ENCODE results near the gene TNFSF13. TPM values are rescaled to one million over a fixed set of nuclear protein-coding genes. Genes with fewer than 3 reads are reported as not detected.

Gene TNFSF13
- polyA plus RNA-seq, 2 of the 4 experiments (the other 2 are of a cell fraction): 0.61 to 1.0 TPM

DNA sequence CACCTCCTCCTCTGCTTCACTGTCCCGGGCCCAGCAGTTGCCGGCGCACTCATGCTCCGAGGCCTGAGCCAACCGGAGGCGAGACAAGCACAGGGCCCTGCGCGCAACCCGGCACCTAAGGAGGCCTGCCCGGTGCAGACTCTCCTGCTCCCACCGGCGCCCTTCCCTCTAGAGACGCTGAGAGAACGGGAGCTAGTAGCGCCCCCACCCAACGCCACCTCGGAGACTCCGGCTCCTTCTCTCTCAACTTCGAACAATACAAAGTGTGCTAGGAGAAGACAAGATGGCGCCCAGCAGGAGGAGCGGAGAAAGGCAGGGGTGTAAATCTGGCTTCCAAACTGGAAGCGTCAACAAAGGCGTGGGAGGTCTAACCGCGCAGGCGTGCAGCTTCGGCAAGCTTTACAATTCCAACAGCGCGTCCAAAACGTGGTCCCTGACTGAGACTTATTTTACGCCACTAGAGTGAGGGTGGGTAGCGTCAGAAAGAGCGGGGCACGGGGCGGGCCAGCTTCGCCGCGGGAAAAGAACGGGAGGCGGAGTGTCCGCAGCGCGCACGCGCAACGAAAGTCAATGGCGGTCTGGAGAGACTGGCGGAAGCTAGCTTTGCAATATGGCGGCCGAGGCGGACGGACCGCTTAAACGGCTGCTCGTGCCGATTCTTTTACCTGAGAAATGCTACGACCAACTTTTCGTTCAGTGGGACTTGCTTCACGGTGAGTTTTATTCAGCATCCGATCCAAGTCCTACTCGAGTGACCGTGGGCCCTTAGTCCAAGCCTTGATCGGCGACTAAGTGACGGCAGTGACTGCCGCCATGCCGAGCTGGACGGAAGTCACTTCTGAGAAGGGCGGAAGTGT lies 24.9 kb downstream of the TNFSF13 start, which contains the start of gene MPDU1:
MPDU1 (plus strand) TSS at position 600 of the 857 bp plus-strand sequence; CDS start at position 611, 11 bp downstream.
- Histone ChIP-seq H3K4me1 (peaks cover 50% of the 10 kb centered on the region), H3K9me3 (no peaks in the 10 kb centered on the region), H3K4me2 (peak within 1 kb of the TSS; percentile 84), H3K27ac (peak within 1 kb of the TSS; percentile 91 to 96), H3K4me3 (peak within 1 kb of the TSS; percentile 66)
- DNase-seq (ENCODE audit: low read depth in 1 of 2, low spot score in 1 of 2) (peak; percentile 89 to 97), FAIRE-seq (peak; percentile 67), ATAC-seq (peak; percentile 35 to 68)
- WGBS (ENCODE audit: missing lambda C conversion rate): 11% methylated on average over 59 of the region's 69 CpGs
- ChIA-PET POLR2A (interaction anchor here (0.6 to 5.0 kb wide), 21 partner anchors 10 to 274 kb away, joined by 3 to 97 read pairs (median 5); partner anchors contain the start of genes DNAH2, FXR2, NAA38 and SAT2), CTCF (interaction anchor here (0.9 to 12.1 kb wide), 12 partner anchors 8 to 267 kb away, joined by 3 to 184 read pairs (median 5); partner anchors contain the start of genes FXR2, SAT2, SENP3 and TMEM95)
- TF ChIP-seq NR3C1 (IDR thresholded peaks at IDR 0.05) (no peak), MAZ (IDR thresholded peaks at IDR 0.05; ENCODE audit: borderline replicate concordance, low read depth, low read length) (no peak), JUNB (IDR thresholded peaks at IDR 0.05) (no peak), POLR2AphosphoS2 (conservative IDR thresholded peaks at IDR 0.05; ENCODE audit: low read length) (no peak; the same call in 1 of the 2 replicates), EP300 (IDR thresholded peaks at IDR 0.05) (no peak), ZNF302 (CRISPR knock-in tag; IDR thresholded peaks at IDR 0.05) (peak; percentile 86), NPAS2 (CRISPR knock-in tag; IDR thresholded peaks at IDR 0.05; ENCODE audit: borderline replicate concordance) (peak; percentile 79), HDAC2 (IDR thresholded peaks at IDR 0.05) (peak; percentile 79; the same call in 1 of the 2 replicates), RCOR1 (IDR thresholded peaks at IDR 0.05; ENCODE audit: low read depth, low read length) (no peak), CEBPB (IDR thresholded peaks at IDR 0.05) (no peak; a peak in 1 of 4 replicates), FOSL2 (IDR thresholded peaks at IDR 0.05) (no peak), FOSL2 (CRISPR knock-in tag; IDR thresholded peaks at IDR 0.05) (no peak), TP53 (CRISPR knock-in tag; IDR thresholded peaks at IDR 0.05) (peak; percentile 97), SMC3 (IDR thresholded peaks at IDR 0.05) (no peak), GATA3 (IDR thresholded peaks at IDR 0.05; ENCODE audit: borderline replicate concordance) (0 out of 2 replicates have a peak, but pooled peaks have one; percentile 39), ZC3H11A (IDR thresholded peaks at IDR 0.05) (no peak), E2F6 (IDR thresholded peaks at IDR 0.05; ENCODE audit: borderline replicate concordance, low read depth) (peak; percentile 99), TFCP2L1 (CRISPR knock-in tag; IDR thresholded peaks at IDR 0.05) (peak; percentile 69; the same call in 1 of the 2 replicates), BCL3 (IDR thresholded peaks at IDR 0.05) (peak; percentile 80), HOXA7 (CRISPR knock-in tag; IDR thresholded peaks at IDR 0.05) (no peak; the same call in none of the 2 replicates), RNF2 (IDR thresholded peaks at IDR 0.05; ENCODE audit: borderline replicate concordance, low read depth) (no peak), NFE2L2 (conservative IDR thresholded peaks at IDR 0.05; ENCODE audit: low read length) (no peak), CHD4 (IDR thresholded peaks at IDR 0.05; ENCODE audit: borderline replicate concordance) (no peak), PHF8 (IDR thresholded peaks at IDR 0.05; ENCODE audit: borderline replicate concordance, low read depth) (peak; percentile 99), MAFK (IDR thresholded peaks at IDR 0.05; ENCODE audit: partially characterized antibody) (no peak), KDM1A (IDR thresholded peaks at IDR 0.05; ENCODE audit: low read depth) (no peak), FOSB (CRISPR knock-in tag; IDR thresholded peaks at IDR 0.05) (0 out of 2 replicates have a peak, but pooled peaks have one; percentile 78), RARB (CRISPR knock-in tag; IDR thresholded peaks at IDR 0.05) (peak; percentile 82; the same call in 1 of the 2 replicates), ZSCAN20 (CRISPR knock-in tag; IDR thresholded peaks at IDR 0.05) (peak; percentile 91), CBX8 (IDR thresholded peaks at IDR 0.05) (no peak), KDM5A (IDR thresholded peaks at IDR 0.05) (peak; percentile 78), SREBF2 (IDR thresholded peaks at IDR 0.05) (no peak; the same call in 1 of the 2 replicates)
- TF ChIP-seq, protein P1, sequence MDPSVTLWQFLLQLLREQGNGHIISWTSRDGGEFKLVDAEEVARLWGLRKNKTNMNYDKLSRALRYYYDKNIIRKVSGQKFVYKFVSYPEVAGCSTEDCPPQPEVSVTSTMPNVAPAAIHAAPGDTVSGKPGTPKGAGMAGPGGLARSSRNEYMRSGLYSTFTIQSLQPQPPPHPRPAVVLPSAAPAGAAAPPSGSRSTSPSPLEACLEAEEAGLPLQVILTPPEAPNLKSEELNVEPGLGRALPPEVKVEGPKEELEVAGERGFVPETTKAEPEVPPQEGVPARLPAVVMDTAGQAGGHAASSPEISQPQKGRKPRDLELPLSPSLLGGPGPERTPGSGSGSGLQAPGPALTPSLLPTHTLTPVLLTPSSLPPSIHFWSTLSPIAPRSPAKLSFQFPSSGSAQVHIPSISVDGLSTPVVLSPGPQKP (IDR thresholded peaks at IDR 0.05; ENCODE audit: low read depth, low read length): no peak
- TF ChIP-seq, protein P2, sequence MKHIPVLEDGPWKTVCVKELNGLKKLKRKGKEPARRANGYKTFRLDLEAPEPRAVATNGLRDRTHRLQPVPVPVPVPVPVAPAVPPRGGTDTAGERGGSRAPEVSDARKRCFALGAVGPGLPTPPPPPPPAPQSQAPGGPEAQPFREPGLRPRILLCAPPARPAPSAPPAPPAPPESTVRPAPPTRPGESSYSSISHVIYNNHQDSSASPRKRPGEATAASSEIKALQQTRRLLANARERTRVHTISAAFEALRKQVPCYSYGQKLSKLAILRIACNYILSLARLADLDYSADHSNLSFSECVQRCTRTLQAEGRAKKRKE (CRISPR knock-in tag; IDR thresholded peaks at IDR 0.05; ENCODE audit: low read depth): peak; percentile 97
- TF ChIP-seq, protein P3, sequence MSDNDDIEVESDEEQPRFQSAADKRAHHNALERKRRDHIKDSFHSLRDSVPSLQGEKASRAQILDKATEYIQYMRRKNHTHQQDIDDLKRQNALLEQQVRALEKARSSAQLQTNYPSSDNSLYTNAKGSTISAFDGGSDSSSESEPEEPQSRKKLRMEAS (IDR thresholded peaks at IDR 0.05): peak; percentile 99
- TF ChIP-seq, protein P4, sequence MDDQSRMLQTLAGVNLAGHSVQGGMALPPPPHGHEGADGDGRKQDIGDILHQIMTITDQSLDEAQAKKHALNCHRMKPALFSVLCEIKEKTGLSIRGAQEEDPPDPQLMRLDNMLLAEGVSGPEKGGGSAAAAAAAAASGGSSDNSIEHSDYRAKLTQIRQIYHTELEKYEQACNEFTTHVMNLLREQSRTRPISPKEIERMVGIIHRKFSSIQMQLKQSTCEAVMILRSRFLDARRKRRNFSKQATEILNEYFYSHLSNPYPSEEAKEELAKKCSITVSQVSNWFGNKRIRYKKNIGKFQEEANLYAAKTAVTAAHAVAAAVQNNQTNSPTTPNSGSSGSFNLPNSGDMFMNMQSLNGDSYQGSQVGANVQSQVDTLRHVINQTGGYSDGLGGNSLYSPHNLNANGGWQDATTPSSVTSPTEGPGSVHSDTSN (IDR thresholded peaks at IDR 0.05): 0 out of 2 replicates have a peak, but pooled peaks have one; percentile 41
